Stimulated activated CD4-positive, alpha-beta T cell treated with anti-CD3 and anti-CD28 coated beads, Interleukin-1b, Interleukin-23, amount 100 ng/mL, for 48 hours (primary cell): Measurements from ENCODE around the gene TTC39C.
A peak's percentile ranks its signal among the peaks of the same experiment; 100 is the strongest.
"Not testable (repeated sequence)": the region's sequence is repeated elsewhere in the genome, so short reads cannot be mapped to it uniquely, and the experiment has no call there.

ENCODE experiments used
- DNase-seq: peaks from one replicate; pipeline ENCODE4 v3.0.0-alpha.2; 2020

The TTC39C gene

GRCh38 chr18:24055009-24055804, 40.7 kb downstream of the TTC39C start:
- DNase-seq, result no peak

- no peak for DNase-seq
Observed at GRCh38 chr18:24055878-24056277, 41.3 kb downstream of the TTC39C start.

- DNase-seq, result no peak
Observed at GRCh38 chr18:24056506-24056905, 42.0 kb downstream of the TTC39C start.

- no peak for DNase-seq
Observed at GRCh38 chr18:24057804-24058203, 43.2 kb downstream of the TTC39C start.

GRCh38 chr18:24059385-24059784, 44.8 kb downstream of the TTC39C start:
- DNase-seq, result not testable (repeated sequence)

GRCh38 chr18:24060644-24061043, 46.1 kb downstream of the TTC39C start:
- no peak for DNase-seq

GRCh38 chr18:24063121-24063731, 48.7 kb downstream of the TTC39C start:
- DNase-seq, result no peak

GRCh38 chr18:24064391-24065100, 50.0 kb downstream of the TTC39C start:
- no peak for DNase-seq

- no peak for DNase-seq
Observed at GRCh38 chr18:24065906-24066305, 51.4 kb downstream of the TTC39C start.

GRCh38 chr18:24068945-24069693, 54.6 kb downstream of the TTC39C start:
- DNase-seq, result no peak

- DNase-seq, result no peak
Observed at GRCh38 chr18:24071029-24071428, 56.5 kb downstream of the TTC39C start.

GRCh38 chr18:24071779-24072178, 57.2 kb downstream of the TTC39C start:
- DNase-seq, result no peak

- DNase-seq, result no peak
Observed at GRCh38 chr18:24072743-24073142, 58.2 kb downstream of the TTC39C start.

GRCh38 chr18:24073791-24074190, 59.2 kb downstream of the TTC39C start:
- DNase-seq, result no peak

GRCh38 chr18:24074757-24075156, 60.2 kb downstream of the TTC39C start:
- DNase-seq, result not testable (repeated sequence)

- peak; percentile 89 for DNase-seq
Observed at GRCh38 chr18:24075767-24076597, 61.4 kb downstream of the TTC39C start.

GRCh38 chr18:24076950-24077349, 62.4 kb downstream of the TTC39C start:
- no peak for DNase-seq

- no peak for DNase-seq
Observed at GRCh38 chr18:24078391-24078790, 63.8 kb downstream of the TTC39C start.

GRCh38 chr18:24080861-24081260, 66.3 kb downstream of the TTC39C start:
- peak; percentile 16 for DNase-seq

GRCh38 chr18:24083550-24083949, 69.0 kb downstream of the TTC39C start:
- no peak for DNase-seq

GRCh38 chr18:24086082-24086481, 71.5 kb downstream of the TTC39C start:
- DNase-seq, result no peak

GRCh38 chr18:24089076-24089475, 74.5 kb downstream of the TTC39C start:
- no peak for DNase-seq
